HG02623 (cell line): ENCODE data around the gene EVX1.

Experiments used
- ATAC-seq: cut with Tn5 transposase; IDR thresholded peaks from one replicate; pipeline ENCODE4 v1.9.1; 2021; ENCODE audit warnings: moderate library complexity; ENCODE audit not compliant: unreplicated experiment

EVX1 gene

DNA sequence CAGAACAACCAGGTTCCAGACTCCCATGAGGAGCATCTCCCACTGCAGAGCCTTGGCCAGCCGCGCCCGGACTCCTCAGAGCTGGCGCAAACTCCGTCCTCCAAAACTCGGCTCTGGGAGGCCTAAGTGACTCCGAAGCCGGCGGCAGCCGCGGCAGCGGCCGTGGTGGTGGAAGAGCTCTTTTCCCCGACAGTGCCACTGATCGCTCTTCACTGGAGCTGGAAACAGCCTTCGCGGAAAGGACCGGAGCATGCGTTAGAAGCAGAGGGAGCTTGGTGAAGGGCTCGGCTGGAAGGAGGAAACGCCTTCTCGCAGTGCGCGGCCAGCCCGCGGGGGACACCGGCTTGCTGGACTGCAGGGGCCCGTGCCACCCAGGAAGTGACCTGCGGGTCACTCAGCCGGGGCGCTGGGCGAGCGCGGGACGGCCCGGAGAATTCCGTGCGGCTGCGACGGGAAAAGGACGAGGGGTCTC lies 37.7 kb upstream of the EVX1 start:
- no peak for ATAC-seq

DNA sequence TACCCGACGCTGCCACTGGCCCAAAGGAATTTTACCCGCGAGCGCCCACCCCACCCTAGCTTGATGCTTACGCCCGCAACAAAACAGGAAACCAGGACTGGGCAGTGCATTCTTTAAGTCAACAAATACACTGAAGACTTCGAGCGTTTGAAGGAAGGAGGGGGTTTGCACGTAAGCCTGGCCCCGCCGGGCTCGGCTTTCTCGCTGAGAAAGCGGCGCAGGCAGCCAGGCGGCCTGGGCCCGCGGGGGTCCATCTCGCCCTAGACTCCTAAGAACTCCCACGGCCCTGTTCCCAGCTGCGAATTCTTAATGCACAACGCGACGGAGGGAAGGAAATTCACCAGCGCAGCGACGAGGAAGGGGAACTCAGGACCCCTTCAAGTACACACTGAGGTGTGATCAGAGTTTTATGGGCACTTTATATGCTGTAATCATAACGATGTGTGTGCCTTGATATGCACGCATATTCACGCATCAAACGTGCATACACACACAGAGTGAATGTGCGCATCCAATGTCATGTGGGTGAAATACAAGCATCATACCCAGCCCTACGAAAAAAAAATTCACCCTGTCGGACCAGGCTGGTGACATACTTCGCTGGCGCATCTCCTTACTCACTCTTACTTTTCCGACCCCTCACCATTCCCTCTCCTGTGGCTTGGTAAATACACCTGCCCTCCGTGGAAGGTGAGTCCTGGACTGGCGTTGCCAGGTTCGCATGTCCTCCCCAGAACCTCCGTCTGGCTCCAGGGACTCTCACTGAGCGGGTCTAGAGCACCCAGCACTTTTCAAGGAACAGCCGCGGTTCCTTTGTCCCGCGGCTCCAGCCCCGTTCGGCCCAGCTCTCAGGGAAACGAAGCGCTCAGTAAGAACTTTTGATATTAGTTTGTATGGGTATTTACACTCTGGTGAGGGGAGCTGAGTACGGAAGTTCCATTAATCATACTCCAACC lies 37.0 kb upstream of the EVX1 start:
- no peak for ATAC-seq

DNA sequence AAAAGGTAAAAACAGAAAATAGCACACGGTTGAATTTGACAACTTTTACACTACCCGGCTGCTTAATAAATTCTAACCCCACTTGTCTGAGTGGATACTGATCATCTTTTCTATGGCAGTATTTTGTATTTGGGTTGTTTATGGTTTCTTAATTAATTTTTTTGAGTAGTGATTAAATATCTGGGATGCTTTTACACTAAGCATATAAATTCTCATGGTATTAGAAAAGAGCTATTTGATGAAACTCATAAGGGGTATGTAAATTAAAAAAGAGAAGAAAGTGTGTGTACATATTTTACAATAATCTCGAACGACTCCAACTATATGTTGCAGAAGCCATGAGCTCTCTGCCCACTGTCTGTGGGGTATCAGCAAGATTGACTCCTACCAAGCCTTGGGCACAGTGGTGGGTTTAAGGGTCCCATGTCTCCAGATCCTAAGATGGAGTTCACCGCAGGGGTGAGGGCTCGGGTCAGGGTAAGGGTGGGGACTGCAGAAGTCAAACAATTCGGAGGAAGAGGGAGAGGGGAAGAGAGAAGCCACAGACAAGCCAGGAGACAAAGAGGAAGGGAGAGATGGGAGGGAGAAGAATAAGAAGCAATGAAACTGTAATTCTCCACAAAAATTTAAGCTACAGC lies 35.1 kb upstream of the EVX1 start:
- no peak for ATAC-seq

DNA sequence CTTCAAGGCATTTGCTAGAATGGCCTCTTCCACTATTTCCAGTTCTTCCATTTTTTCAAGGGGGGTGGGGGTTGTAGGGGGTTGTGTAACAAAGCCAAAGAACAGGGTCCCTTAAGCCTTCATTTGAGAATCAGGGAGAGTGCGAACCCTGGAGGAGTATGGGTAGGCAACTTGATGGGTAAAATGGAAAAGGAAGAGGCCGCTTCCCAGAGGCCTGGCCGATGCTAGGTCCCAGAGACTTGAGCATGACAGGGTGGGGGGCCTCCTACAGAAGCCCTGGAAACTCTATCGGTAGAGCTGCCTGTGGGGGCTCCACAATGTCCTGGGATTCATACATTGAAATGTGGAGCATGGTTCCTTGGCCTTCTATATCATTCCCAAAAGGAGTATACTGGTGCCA lies 33.6 kb upstream of the EVX1 start:
- no peak for ATAC-seq

DNA sequence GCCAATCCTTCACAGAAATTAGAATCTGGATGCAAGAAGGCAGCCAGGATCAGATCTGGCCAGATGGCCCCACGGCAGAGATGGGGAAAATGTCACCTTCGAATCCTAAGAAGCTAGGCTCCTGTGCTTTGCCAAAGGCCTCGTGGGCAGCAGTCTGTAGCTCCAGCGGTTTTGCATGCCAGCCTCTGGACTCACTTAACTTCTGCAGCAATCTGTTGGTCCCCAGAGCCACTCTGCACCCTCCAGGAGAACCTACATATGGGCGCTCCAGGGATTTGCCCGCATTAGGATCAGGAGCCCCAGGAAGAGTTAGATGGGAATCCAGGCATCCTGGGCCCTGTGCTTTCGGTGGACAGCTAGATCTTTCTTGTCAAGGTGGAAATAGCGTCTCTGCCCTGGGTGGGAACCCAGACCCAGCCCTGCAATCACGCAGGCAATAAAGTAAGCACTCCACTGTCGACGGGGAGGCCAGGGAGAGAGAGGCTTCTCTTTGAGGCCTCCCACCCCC lies 32.6 kb upstream of the EVX1 start:
- ATAC-seq: no peak

DNA sequence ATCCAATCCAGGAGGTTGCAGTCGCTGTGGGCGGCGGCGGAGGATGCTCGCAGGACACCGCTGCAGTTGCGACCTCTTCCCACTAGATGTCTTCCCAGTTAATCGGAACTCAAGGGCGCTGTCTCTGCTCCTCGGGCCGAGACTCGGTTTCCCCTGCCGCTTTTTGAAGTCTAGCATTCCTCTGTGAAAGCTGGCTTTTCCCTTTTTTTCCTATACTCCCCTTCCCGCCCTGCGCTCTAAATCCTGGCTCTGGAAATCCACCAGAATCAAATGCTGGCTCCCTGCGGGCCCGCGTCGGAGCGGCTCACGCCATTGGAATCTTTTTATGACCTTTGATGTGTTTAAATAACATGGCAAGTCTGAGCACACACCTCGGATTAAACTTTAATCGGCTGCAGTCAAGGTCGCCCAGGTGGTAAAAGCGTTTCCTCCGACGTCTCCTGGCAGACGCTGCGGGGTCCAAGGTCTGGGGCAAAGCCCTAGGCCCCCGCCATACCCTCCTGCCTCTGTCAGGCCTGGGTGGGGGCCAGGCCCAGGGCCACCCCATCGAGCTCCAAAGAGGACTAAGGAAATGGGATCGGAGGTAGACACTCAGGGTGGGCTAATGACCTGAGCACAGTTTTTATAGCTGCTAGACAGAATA lies 32.0 kb upstream of the EVX1 start:
- ATAC-seq: no peak

DNA sequence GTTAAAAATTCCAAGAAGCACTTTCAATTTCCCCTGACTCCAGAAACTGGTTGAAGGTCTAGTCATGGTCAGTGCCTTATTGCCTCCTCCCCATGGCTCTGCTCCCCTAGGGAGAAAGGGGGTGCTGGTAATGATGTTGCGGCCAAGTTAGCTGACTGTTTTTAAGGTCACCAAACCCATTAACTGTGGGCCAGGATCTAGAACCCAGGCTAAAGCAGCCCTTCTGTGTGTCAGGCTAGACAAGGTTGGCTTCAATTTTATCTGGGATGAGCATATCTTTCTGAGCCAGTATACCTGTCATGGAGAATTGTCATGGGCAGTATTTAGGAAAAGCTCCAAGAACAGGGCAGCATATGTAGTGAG lies 31.5 kb upstream of the EVX1 start:
- ATAC-seq: no peak

DNA sequence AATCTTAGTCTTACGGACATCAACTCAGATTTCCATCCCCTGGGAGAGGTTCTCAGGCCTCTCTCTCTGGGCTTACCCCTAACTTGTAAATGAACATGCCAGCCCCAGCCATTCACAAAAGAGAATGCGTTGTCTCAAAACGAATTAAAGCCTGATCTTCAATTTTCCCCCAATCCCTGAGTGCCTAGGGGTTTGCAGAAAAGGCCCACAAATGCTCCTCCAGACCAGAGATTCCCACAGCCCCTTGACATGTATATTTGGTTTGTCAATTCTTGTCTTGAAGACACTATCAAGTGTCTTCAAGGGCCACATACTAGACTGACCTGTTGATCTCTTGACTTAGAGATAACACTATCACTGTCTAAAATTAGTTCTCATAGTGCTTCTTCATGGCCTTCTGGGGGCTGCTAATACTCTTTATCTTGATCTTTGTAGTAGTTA lies 30.8 kb upstream of the EVX1 start:
- ATAC-seq: no peak

DNA sequence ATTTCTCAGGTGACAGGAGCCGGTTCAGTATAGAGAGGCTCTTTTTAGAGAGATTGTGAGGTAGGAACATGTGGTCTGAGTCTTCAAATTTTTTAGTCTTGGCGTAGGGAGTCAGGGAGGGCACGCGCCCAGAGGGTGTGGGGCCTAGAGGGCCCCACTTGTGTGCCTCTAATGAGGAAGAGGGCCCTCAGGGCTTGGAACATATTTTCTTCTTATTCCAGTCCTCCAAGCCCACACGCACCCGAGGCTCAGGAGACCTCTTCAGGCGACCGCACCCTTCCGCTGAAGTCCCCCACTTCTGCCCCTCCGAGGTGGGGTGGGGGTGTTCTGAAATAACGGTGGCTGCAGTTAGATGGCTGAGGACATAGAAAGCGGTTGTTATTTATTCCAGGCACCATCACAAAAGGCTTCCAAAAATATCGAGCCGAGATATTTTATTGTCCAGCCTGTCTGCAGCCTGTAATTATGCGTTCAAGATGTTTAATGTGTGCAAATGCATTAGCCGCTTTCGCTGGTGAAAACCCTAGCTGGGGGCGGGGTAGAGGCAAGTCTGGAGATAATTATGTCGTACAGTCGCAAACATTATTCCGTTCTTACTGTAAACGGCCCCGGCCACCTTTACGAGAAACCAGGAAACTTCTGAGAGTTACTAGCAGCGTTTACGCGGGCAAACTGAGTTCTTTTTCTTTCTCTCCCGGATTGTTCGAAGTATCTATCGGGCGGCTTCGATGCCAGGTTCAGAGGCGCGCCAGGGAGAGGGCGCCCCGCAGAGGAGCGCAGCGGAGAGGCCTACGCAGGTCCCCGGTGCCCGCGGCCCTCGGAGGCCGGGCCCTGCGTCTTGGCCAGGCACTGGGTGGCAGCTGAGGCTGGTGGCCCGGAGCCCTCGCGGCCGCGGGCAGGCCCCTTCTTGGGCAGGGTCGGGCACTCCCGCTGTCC lies 29.8 kb upstream of the EVX1 start:
- ATAC-seq: no peak

DNA sequence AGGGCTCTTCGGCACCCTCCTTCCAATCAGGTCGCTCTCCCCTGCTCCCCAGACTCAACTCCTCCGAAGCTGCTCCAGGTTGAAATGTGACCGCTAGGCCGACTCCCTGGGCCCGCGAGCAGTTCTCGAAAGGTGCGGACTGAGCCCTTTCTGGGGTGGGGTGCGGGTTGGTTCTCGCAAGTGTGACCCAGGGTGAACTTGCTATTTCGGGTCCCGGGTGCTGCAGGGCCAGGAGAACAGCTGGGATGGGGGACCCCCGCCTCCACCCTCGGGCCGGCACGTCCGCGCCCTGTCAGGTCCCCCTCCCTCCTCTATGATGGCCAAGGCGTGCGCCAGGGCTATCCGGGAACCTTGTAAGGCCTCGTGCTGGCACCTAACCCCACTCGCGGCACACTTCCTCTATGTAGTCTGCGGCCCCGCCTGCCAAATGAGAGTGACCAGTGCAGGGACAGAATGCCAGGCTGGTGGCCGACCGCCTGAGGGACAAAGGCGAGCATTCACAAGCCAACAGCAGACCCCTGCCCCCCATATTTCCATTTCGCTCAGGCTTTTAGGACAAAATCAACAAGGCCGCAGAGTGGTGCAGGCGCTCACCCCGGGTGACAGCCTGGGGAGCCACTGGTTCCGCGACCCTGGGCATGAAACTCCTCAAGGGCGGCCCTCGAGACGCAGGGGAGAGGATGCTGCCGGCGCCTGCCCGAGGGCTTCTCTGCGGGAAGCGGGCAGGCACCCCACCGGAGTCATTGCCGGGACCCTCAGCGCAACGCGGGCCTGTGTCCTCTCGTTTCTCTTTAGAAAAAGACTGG lies 29.0 kb upstream of the EVX1 start:
- ATAC-seq: no peak

DNA sequence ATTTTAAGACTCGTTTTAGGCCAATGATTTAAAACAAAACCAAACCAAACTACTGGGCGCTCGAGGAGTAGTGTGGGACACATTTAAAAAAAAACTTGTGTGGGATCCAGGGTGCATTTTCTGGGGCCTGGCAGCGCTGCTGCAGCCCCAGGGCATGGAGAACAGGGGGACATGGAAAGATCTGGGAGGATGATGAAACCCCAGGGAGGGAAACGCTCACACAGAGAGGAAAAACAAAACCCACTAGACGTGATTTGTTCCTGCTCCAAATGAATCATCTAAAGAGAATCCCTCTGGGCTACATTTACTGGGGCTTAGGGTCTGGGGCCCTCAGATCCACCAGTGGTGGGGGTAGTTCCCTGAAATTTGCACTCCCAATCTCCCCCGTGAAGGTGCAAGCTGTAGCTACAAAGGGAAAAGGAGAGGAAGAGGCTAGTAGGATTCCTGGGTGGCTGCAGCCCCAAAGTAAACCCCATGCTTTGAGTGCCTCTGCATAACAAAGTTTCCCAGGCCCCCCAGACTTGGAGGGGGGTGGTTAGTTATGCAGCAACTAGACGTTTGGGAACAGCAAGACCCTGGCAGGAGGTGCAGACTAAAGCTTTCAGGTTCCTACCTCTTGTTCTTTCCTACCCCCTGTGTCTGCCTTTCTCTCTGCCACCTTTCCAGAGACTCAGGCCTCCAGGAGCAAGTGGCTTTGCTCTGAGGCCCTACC lies 28.2 kb upstream of the EVX1 start:
- ATAC-seq: no peak

DNA sequence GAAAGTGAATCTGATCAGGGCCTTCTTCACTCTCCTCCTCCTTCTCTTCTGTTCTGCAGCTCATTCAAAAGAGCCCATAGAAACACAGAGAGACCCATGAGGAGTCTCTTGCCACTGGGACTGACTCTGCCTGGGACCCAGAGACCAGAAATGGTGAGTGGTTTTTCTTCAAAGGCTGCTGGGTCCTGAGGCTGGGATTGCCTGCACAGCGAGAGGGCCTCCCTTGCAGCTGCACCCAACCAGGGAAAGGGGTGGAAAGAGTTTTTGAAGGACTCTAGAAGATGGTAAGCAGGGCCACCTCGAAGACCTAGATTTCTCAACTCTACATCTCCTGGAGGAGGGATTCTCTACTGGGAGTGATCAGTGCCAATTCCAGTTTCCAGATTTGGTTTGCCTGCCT lies 27.2 kb upstream of the EVX1 start:
- ATAC-seq: no peak

DNA sequence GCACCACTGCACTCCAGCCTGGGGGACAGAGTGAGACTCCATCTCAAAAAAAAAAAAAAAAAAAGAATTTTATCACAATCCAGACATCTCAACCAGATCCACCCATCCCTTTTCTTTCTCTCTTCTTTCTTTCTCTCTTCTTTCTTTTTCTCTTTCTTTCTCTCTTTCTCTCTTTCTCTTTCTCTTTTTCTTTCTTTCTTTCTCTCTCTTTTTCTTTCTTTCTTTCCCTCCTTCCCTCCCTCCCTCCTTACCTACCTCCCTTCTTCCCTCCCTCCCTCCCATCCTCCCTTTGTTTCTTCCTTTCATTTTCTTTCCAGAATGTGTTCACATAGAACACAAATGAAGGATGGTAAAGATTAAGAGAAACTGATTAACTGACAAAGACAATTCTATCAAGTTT lies 24.7 kb upstream of the EVX1 start:
- ATAC-seq: no peak

DNA sequence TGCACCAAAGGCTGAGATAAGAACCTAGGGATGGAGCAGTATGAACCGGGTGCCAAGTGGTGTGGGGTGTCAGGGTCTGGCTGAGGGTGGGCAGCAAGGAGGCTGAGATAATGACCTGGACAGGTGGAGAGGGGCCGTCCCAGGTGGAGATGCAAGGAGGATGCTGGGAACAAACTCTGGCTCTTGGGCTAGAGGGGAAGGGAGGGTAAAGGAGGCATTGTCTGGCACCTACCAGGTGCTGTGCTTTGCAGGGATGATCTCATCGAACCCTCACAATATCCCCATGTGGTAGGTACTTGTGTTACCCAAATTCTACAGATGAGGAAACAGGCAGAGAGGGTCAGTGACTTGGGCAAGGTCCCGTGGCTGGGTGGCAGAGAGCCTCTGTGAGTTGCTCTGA lies 22.8 kb upstream of the EVX1 start:
- ATAC-seq: no peak

DNA sequence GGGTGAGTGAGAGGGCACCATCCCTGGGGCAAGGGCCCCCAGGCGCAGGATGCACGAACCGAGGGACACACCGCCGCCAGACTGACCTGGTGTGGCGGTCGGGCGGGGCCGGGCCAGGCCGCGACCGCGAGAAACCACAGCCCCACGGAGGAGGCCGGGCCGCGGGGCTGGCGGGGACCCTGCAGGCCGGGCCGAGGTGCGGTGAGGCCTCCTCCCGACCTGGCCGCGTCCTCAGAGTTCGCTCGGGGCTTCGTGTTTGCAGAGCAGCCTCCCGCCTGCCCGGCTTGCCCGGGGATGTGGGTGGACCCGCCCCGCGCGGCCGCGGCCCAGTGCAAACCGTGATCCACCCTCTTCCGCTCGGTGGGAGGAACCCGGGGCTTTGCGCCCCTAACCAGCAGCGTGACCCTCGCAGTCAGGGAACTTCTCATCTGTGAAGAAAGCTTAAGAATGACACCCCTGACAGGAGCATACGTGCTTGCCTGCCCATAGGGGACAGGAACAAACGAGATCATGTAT lies 22.1 kb upstream of the EVX1 start:
- no peak for ATAC-seq

DNA sequence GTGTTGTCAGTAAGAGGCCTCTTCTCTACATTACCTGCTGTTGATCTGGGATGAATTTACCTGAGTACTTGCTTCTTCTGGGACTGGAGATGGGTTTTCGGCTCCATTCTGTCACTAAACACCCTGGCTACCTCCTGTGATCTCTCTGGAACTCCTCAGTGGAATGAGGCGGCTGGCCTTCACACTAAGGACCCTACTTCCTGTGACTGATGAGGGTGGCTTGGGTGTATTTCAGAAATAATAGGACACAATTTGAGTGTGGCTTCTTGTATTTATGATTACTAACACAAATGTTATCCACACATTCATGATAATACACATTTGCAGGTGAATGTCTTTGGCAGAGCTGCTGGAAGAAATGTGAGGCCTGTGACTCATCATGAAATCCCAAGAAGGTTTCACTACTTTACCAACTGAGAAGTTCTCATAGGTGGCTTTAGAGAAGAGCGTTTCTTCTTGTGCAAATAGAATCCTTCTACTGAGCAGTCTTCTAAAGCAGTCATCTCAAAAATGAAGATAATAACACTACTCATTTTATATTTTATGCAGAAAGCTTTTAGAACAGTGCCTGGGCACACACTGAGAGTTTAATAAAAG lies 21.3 kb upstream of the EVX1 start:
- no peak for ATAC-seq

DNA sequence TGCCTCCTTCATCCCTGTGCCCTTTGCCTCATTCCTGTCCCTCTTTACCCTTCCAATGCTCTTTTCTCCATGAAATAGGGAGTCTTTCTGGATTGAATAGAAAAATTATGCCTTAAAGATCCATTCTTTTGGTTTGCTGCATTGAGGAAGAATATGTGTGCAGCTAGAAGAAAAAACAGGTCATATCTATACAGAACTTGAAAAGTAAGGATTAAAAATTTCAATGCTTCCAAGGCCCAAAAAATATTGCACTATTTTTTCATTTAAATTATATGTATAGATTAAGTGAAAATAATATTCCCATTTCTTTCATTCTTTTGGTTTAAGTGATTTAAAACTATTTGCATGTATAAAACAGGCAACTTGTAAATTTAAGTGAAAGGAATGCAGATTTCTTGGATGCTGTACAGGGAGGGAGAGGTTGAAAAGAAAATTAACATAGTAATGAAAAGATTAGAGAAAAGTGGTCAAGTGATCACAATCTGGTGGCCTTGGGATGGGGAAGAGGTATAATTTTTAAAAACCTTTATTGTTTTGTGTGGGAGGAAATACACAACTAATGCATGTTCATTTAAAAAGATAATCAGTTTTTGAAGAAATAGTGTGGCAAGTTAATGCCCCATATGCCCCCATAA lies 18.5 kb upstream of the EVX1 start:
- no peak for ATAC-seq
